ENCODE measurements around the gene GALNT1. TPM values are rescaled to one million over a fixed set of nuclear protein-coding genes. Genes with fewer than 3 reads are reported as not detected.

The GALNT1 gene
- polyA plus RNA-seq, 1 donor (not counting 4 experiments of a cell fraction or from before 2014, with no cell fraction given), result 69.4 TPM

- H3K27ac ChIP-seq (ENCODE audit: control insufficient read depth, insufficient read depth, low read length), result peak overlapping the region; percentile 54
- peak overlapping the region; percentile 80 for H3K4me2 ChIP-seq (ENCODE audit: control insufficient read depth, extremely low read depth, insufficient read depth, low read depth, low read length)
- H3K4me1 ChIP-seq (ENCODE audit: control insufficient read depth, extremely low read depth, insufficient read depth, low read length), result peaks cover 16% of the 10 kb centered on the region
- H3K27me3 ChIP-seq (ENCODE audit: control insufficient read depth, extremely low read depth, insufficient read depth, low read length), result no peaks in the 10 kb centered on the region
- H4K20me1 ChIP-seq (ENCODE audit: control insufficient read depth, extremely low read depth, insufficient read depth, low read length), result no peaks in the 10 kb centered on the region
- peaks cover 46% of the 10 kb centered on the region for H3K79me2 ChIP-seq (ENCODE audit: control insufficient read depth, insufficient read depth, low read length)
- peak overlapping the region; percentile 57 to 95 (median 66) for H3K4me3 ChIP-seq (ENCODE audit: control insufficient read depth in 2 of 3, extremely low read depth in 1 of 3, insufficient read depth in 2 of 3, low read depth in 1 of 3, low read length in 3 of 3)
- DNase-seq (ENCODE audit: low read depth, low spot score) (no peak), FAIRE-seq (no peak)
- TF ChIP-seq EZH2 (IDR thresholded peaks at IDR 0.05; ENCODE audit: low read length) (no peak), CTCF (optimal IDR thresholded peaks at IDR 0.05 in 1 of 3, IDR thresholded peaks at IDR 0.05 in 1 of 3, conservative IDR thresholded peaks at IDR 0.05 in 1 of 3; ENCODE audit: extremely low read depth in 1 of 3, insufficient read depth in 2 of 3, low read length in 3 of 3) (no peak)
- H3K9me3 ChIP-seq (ENCODE audit: control insufficient read depth, low read depth, low read length), result no peaks in the 10 kb centered on the region
- peak overlapping the region; percentile 81 for H3K9ac ChIP-seq (ENCODE audit: control insufficient read depth, extremely low read depth, insufficient read depth, low read length)
- peak overlapping the region; percentile 58 for H2AFZ ChIP-seq (ENCODE audit: control insufficient read depth, low read length)
- no peaks in the 10 kb centered on the region for H3K36me3 ChIP-seq (ENCODE audit: control insufficient read depth in 2 of 2, extremely low read depth in 1 of 2, insufficient read depth in 2 of 2, low read length in 2 of 2)
- dilution Hi-C loops (cut with MboI; ENCODE audit: extremely low pct_ligation_motif_present, low sequenced_read_pairs), result no loop called here
- no peaks in the 10 kb centered on the region for H3K9me1 ChIP-seq (ENCODE audit: control insufficient read depth, extremely low read depth, insufficient read depth, low read length)
Measured at GRCh38 chr18:35581898-35582641, 530 bp downstream of the GALNT1 start.

GRCh38 chr18:35582899-35583558 is 1.5 kb downstream of the GALNT1 start:
- DNase-seq (ENCODE audit: low read depth, low spot score) (no peak), FAIRE-seq (peak; percentile 63)
- H3K9me3 ChIP-seq (ENCODE audit: control insufficient read depth, low read depth, low read length), result no peaks in the 10 kb centered on the region
- peak overlapping the region; percentile 57 to 95 (median 66) for H3K4me3 ChIP-seq (ENCODE audit: control insufficient read depth in 2 of 3, extremely low read depth in 1 of 3, insufficient read depth in 2 of 3, low read depth in 1 of 3, low read length in 3 of 3)
- no peaks in the 10 kb centered on the region for H3K27me3 ChIP-seq (ENCODE audit: control insufficient read depth, extremely low read depth, insufficient read depth, low read length)
- dilution Hi-C loops (cut with MboI; ENCODE audit: extremely low pct_ligation_motif_present, low sequenced_read_pairs), result no loop called here
- peaks cover 16% of the 10 kb centered on the region for H3K4me1 ChIP-seq (ENCODE audit: control insufficient read depth, extremely low read depth, insufficient read depth, low read length)
- no peak overlapping the region for H3K9ac ChIP-seq (ENCODE audit: control insufficient read depth, extremely low read depth, insufficient read depth, low read length)
- H3K9me1 ChIP-seq (ENCODE audit: control insufficient read depth, extremely low read depth, insufficient read depth, low read length), result no peaks in the 10 kb centered on the region
- H3K36me3 ChIP-seq (ENCODE audit: control insufficient read depth in 2 of 2, extremely low read depth in 1 of 2, insufficient read depth in 2 of 2, low read length in 2 of 2), result no peaks in the 10 kb centered on the region
- H3K79me2 ChIP-seq (ENCODE audit: control insufficient read depth, insufficient read depth, low read length), result peaks cover 55% of the 10 kb centered on the region
- H3K27ac ChIP-seq (ENCODE audit: control insufficient read depth, insufficient read depth, low read length), result no peak overlapping the region
- H4K20me1 ChIP-seq (ENCODE audit: control insufficient read depth, extremely low read depth, insufficient read depth, low read length), result no peaks in the 10 kb centered on the region
- peak overlapping the region; percentile 80 for H3K4me2 ChIP-seq (ENCODE audit: control insufficient read depth, extremely low read depth, insufficient read depth, low read depth, low read length)
- TF ChIP-seq EZH2 (IDR thresholded peaks at IDR 0.05; ENCODE audit: low read length) (no peak), CTCF (optimal IDR thresholded peaks at IDR 0.05 in 1 of 3, IDR thresholded peaks at IDR 0.05 in 1 of 3, conservative IDR thresholded peaks at IDR 0.05 in 1 of 3; ENCODE audit: extremely low read depth in 1 of 3, insufficient read depth in 2 of 3, low read length in 3 of 3) (no peak)
- no peak overlapping the region for H2AFZ ChIP-seq (ENCODE audit: control insufficient read depth, low read length)

All from keratinocyte (primary cell).